B cell (primary cell): ENCODE data around the gene CACNG6. TPM values are rescaled to one million over a fixed set of nuclear protein-coding genes. Genes with fewer than 3 reads are reported as not detected.

Source experiments
- ATAC-seq: fragments of 200-7000 bp; cut with Tn5 transposase; one replicate; pipeline ENCODE4 v1.10.0; 2021; ENCODE audit warnings: low read depth, mild to moderate bottlenecking, moderate number of reproducible peaks, moderate library complexity
- CTCF ChIA-PET: fragments of 350-600 bp; sonication (Branson Sonifier 250); formaldehyde crosslinking; loops from one replicate; lab custom pipeline; 2021; ENCODE audit warnings: antibody characterized with exemption, inconsistent platforms; lab: Charles Lee
- POLR2A ChIA-PET: fragments of 350-600 bp; sonication (Branson Sonifier 250); formaldehyde crosslinking; loops from one replicate; lab custom pipeline; 2021; ENCODE audit warnings: antibody characterized with exemption; lab: Charles Lee
- DNase-seq: peaks from one replicate; pipeline ENCODE4 v3.0.0; 2013
- H2AFZ ChIP-seq: 2 replicates; pipeline ENCODE4 v1.6.1; 2012; ENCODE audit warnings: mild to moderate bottlenecking, low read depth, low read length; ENCODE audit not compliant: insufficient read depth, poor library complexity, severe bottlenecking
- H3K27ac ChIP-seq, 2 donors: 1 replicate in 1 of 2; 2 replicates in 1 of 2; pipeline ENCODE4 v1.5.1; 2012 to 2013; ENCODE audit warnings: low read length in 2 of 2, mild to moderate bottlenecking in 2 of 2, moderate library complexity in 1 of 2
- H3K27me3 ChIP-seq, 4 experiments: fragments of 200-600 bp in 1 of 4; sonication (generic) in 1 of 4; replicated peaks in 1 of 4; 1 replicate in 2 of 4; 2 replicates in 2 of 4; pipeline versions ENCODE4 v1.6.1 to v1.7.0; 2013 to 2016; ENCODE audit warnings: low read length in 3 of 4, mild to moderate bottlenecking in 2 of 4, mixed read lengths in 1 of 4, moderate library complexity in 1 of 4; ENCODE audit not compliant: insufficient read depth in 4 of 4, control insufficient read depth in 3 of 4; ENCODE audit errors: control extremely low read depth in 1 of 4
- H3K36me3 ChIP-seq, 2 experiments: replicated peaks in 1 of 2; 1 replicate in 1 of 2; 2 replicates in 1 of 2; pipeline versions ENCODE4 v1.6.1 to v1.7.1; 2013; ENCODE audit warnings: low read length in 1 of 2; ENCODE audit not compliant: insufficient read depth in 2 of 2, control insufficient read depth in 1 of 2; ENCODE audit errors: control extremely low read depth in 1 of 2, extremely low read depth in 1 of 2
- H3K4me1 ChIP-seq, 2 donors: fragments of 200-600 bp in 1 of 2; sonication (generic) in 1 of 2; 1 replicate in 1 of 2; 2 replicates in 1 of 2; pipeline versions ENCODE4 v1.5.1 to v1.6.1; 2013 to 2017; ENCODE audit warnings: low read length in 2 of 2; ENCODE audit not compliant: control insufficient read depth in 2 of 2, insufficient read depth in 2 of 2
- H3K4me2 ChIP-seq: replicated peaks from 2 replicates; pipeline ENCODE3; 2012; ENCODE audit warnings: mild to moderate bottlenecking, low read depth, low read length; ENCODE audit not compliant: poor library complexity, severe bottlenecking
- H3K4me3 ChIP-seq, 5 experiments: fragments of 200-600 bp in 1 of 5; sonication (generic) in 1 of 5; 1 replicate in 3 of 5; 2 replicates in 2 of 5; pipeline versions ENCODE4 v1.5.1 to v1.7.0; 2011 to 2016; ENCODE audit warnings: low read length in 4 of 5, mild to moderate bottlenecking in 4 of 5, low read depth in 2 of 5, control low read depth in 1 of 5, moderate library complexity in 1 of 5; ENCODE audit not compliant: insufficient read depth in 1 of 5; ENCODE audit errors: control extremely low read depth in 1 of 5, extremely low read depth in 1 of 5
- H3K79me2 ChIP-seq: fragments of 200-600 bp; sonication (generic); one replicate; pipeline ENCODE4 v1.6.0; 2016; ENCODE audit warnings: low read length; ENCODE audit not compliant: control insufficient read depth, insufficient read depth
- H3K9ac ChIP-seq: fragments of 200-600 bp; sonication (generic); 2 replicates; pipeline ENCODE4 v1.6.1; 2017; ENCODE audit warnings: mild to moderate bottlenecking, low read length, moderate library complexity
- H3K9me3 ChIP-seq, 3 donors: one replicate each; pipeline versions ENCODE4 v1.6.1 to v1.7.1; 2013; ENCODE audit warnings: low read length in 2 of 3; ENCODE audit not compliant: control insufficient read depth in 2 of 3, insufficient read depth in 1 of 3; ENCODE audit errors: control extremely low read depth in 1 of 3
- H4K20me1 ChIP-seq: 2 replicates; pipeline ENCODE4 v1.6.0; 2012; ENCODE audit warnings: mild to moderate bottlenecking, low read length; ENCODE audit not compliant: insufficient read depth, control insufficient read depth, poor library complexity, severe bottlenecking
- H3K27ac Mint-ChIP-seq: one replicate; pipeline ENCODE4 v1.8.0; 2021; ENCODE audit warnings: mixed read lengths
- H3K27me3 Mint-ChIP-seq: one replicate; pipeline ENCODE4 v1.8.0; 2021; ENCODE audit warnings: mixed read lengths
- H3K4me1 Mint-ChIP-seq: one replicate; pipeline ENCODE4 v1.8.0; 2021; ENCODE audit warnings: mixed read lengths
- H3K4me3 Mint-ChIP-seq: one replicate; pipeline ENCODE4 v1.8.0; 2021; ENCODE audit warnings: mixed read lengths
- H3K9me3 Mint-ChIP-seq: one replicate; pipeline ENCODE4 v1.8.0; 2022; ENCODE audit warnings: mixed read lengths; ENCODE audit not compliant: insufficient read depth
- EZH2 ChIP-seq: IDR thresholded peaks from 2 replicates; pipeline ENCODE4 v1.6.1; 2012; ENCODE audit warnings: borderline replicate concordance, low read depth, mild to moderate bottlenecking, moderate library complexity, low read length; ENCODE audit not compliant: insufficient read depth, poor library complexity, severe bottlenecking
- WGBS: methylation state at CpG from one replicate; pipeline ENCODE4 v1.1.5; 2013; ENCODE audit warnings: missing lambda C conversion rate; ENCODE audit not compliant: insufficient coverage; 5-methylcytosine and 5-hydroxymethylcytosine counted together
- intact Hi-C: fragments of 100-400 bp; cut with micrococcal nuclease; formaldehyde crosslinking; loops from one replicate; pipeline ENCODE4 v1.10.0; 2022
- polyA plus RNA-seq: library from polyadenylated mRNA; depleted of rRNA; stranded (reverse); fragments of >200 nt; gene quantifications from 2 replicates; pipeline ENCODE4 v1.2.3, GENCODE V29; 2012
- total RNA-seq, 2 donors: library from RNA; stranded (reverse); fragments of 120-200 nt in 1 of 2; gene quantifications; 1 replicate in 1 of 2; 2 replicates in 1 of 2; pipeline versions ENCODE4 v1.2.3 to v1.2.4, GENCODE V29; 2013 to 2022
- TF ChIP-seq, protein P1 (sequence below): fragments of 200-600 bp; IDR thresholded peaks from one replicate; pipeline ENCODE4 v1.8.0; 2022; ENCODE audit warnings: antibody characterized with exemption, mild to moderate bottlenecking

The CACNG6 gene
- total and polyA plus RNA-seq, 2 donors (not counting 1 experiment from before 2014, with no cell fraction given), result not detected

DNA sequence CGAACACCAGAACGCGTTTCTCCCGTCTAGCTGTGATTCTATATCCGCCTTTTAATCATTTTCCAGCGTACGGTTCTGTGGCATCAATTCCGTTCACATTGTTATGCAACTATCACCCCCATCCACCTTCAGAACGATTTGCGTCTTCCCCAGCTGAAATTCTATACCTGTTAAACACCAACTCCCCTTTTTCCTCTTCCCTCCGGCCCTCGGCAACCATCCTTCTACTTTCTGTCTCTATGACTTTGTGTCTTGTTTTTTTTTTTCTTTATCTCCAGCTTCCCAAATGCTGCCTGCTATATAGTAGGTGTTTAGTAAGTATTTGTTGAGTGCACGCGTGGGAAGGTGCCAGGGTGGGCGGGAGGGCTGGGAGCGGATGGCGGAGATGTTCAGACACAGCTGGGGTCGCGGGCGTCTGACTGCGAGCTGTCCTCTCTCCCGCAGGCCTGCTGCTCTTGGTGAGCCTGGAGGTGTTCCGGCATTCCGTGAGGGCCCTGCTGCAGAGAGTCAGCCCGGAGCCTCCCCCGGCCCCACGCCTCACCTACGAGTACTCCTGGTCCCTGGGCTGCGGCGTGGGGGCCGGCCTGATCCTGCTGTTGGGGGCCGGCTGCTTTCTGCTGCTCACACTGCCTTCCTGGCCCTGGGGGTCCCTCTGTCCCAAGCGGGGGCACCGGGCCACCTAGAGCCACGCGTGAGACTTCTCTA lies 20.2 kb downstream of the CACNG6 start:
- Histone ChIP-seq H3K79me2 (no peaks in the 10 kb centered on the region), H4K20me1 (no peaks in the 10 kb centered on the region), H3K9me3 (peaks cover 0 to 14% (median 0%) of the 10 kb centered on the region in 3 donors), H3K36me3 (no peaks in the 10 kb centered on the region), H3K4me1 (no peaks in the 10 kb centered on the region), H3K9ac (no peak overlapping the region), H3K27me3 (peaks cover 0 to 5% (median 0%) of the 10 kb centered on the region in 4 experiments), H3K4me2 (no peak overlapping the region), H3K27ac (no peak overlapping the region), H2AFZ (no peak overlapping the region), H3K4me3 (no peak overlapping the region)
- Mint-ChIP-seq H3K27ac (no peak overlapping the region), H3K4me1 (no peaks in the 10 kb centered on the region), H3K4me3 (no peak overlapping the region), H3K9me3 (no peaks in the 10 kb centered on the region), H3K27me3 (peaks cover 13% of the 10 kb centered on the region)
- ATAC-seq, result no peak
- intact Hi-C loops, result no loop called here
- WGBS, result 63% methylated on average over 34 of the region's 36 CpGs
- CTCF ChIA-PET, result interaction anchor here (0.8 to 1.5 kb wide), 2 partner anchors 14 to 159 kb away, joined by 3 to 4 read pairs; no protein-coding TSS in a partner anchor
- DNase-seq, result no peak
- no peak for TF ChIP-seq EZH2
- TF ChIP-seq, protein P1, sequence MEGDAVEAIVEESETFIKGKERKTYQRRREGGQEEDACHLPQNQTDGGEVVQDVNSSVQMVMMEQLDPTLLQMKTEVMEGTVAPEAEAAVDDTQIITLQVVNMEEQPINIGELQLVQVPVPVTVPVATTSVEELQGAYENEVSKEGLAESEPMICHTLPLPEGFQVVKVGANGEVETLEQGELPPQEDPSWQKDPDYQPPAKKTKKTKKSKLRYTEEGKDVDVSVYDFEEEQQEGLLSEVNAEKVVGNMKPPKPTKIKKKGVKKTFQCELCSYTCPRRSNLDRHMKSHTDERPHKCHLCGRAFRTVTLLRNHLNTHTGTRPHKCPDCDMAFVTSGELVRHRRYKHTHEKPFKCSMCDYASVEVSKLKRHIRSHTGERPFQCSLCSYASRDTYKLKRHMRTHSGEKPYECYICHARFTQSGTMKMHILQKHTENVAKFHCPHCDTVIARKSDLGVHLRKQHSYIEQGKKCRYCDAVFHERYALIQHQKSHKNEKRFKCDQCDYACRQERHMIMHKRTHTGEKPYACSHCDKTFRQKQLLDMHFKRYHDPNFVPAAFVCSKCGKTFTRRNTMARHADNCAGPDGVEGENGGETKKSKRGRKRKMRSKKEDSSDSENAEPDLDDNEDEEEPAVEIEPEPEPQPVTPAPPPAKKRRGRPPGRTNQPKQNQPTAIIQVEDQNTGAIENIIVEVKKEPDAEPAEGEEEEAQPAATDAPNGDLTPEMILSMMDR, result no peak
- POLR2A ChIA-PET, result no interaction called here

DNA sequence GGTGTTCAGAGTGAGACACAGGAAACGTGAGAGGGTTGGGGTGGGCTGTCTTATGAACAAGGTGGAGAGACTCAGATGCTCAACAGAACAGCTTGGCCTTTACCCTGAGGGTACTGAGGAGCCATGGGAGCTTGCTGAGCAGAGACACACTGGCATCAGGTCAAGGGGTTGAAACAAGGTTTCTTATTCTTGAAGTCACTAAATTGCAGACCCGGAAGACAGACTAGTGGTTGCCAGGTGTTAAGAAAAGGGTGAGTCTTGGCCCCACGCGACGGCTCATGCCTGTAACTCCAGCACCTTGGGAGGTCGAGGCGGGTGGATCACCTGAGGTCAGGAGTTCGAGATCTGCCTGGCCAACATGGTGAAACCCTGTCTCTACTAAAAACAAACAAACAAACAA lies 22.4 kb downstream of the CACNG6 start:
- H3K9me3 ChIP-seq, result peaks cover 0 to 14% (median 0%) of the 10 kb centered on the region in 3 donors
- Mint-ChIP-seq H3K9me3 (no peaks in the 10 kb centered on the region), H3K27me3 (peaks cover 15% of the 10 kb centered on the region)

More for the DNA sequence above, 22.4 kb downstream of the CACNG6 start:
- H3K36me3 ChIP-seq, result no peaks in the 10 kb centered on the region
- ChIA-PET POLR2A (no interaction called here), CTCF (interaction anchor here (1.4 kb wide), 1 partner anchor 10 kb away, joined by 8 read pairs; no protein-coding TSS in a partner anchor)
- no peaks in the 10 kb centered on the region for H3K4me1 ChIP-seq
- Mint-ChIP-seq H3K4me1 (no peaks in the 10 kb centered on the region), H3K27ac (no peak overlapping the region), H3K4me3 (no peak overlapping the region)
- WGBS, result 84% methylated on average over 8 of the region's 8 CpGs
- no peak overlapping the region for H3K4me3 ChIP-seq
- DNase-seq (no peak), ATAC-seq (no peak)
- TF ChIP-seq EZH2, result no peak
- TF ChIP-seq, protein P1, result no peak
- no peaks in the 10 kb centered on the region for H3K79me2 ChIP-seq
- no peak overlapping the region for H3K4me2 ChIP-seq
- intact Hi-C loops, result no loop called here
- no peak overlapping the region for H3K27ac ChIP-seq
- no peak overlapping the region for H3K9ac ChIP-seq
- no peak overlapping the region for H2AFZ ChIP-seq
- no peaks in the 10 kb centered on the region for H4K20me1 ChIP-seq
- H3K27me3 ChIP-seq, result peaks cover 0 to 5% (median 0%) of the 10 kb centered on the region in 4 experiments
